Left cardiac atrium (tissue), 4 donors: ENCODE results near the gene OBI1. TPM values are rescaled to one million over a fixed set of nuclear protein-coding genes. Genes with fewer than 3 reads are reported as not detected.

Experiments
- ATAC-seq, 2 donors: fragments of 200-7000 bp; cut with Tn5 transposase; one replicate each; pipeline ENCODE4 v1.9.1; 2020; ENCODE audit warnings: mild to moderate bottlenecking in 2 of 2, moderate library complexity in 2 of 2
- DNase-seq: peaks from one replicate; pipeline ENCODE4 v3.0.0-alpha.2; 2020
- intact Hi-C, 2 donors: fragments of 100-400 bp; cut with DNase I; formaldehyde crosslinking; loops; one replicate each; pipeline versions ENCODE4 v1.14.1 to v1.15.1; 2022 to 2023
- total RNA-seq, 2 donors: library from RNA; stranded (reverse); fragmentation: NEBNext Ultra II Directional; extraction: Animal tissue kit (Norgen Biotek cat#: 25700); gene quantifications; one replicate each; pipeline ENCODE4 v1.2.1, GENCODE V29; 2021
- donor health status: DM: no; HTN: yes; CAD: no.
- donor health status: DM: no; HTN: yes; CAD: no; lungs with severe emphysema.
- donor health status: DM: yes; HTN: yes; CAD: no.
- donor health status: Dilated cardiomyopathy.

OBI1 gene
- total RNA-seq, 2 donors from 2014 or later, result 8.4 to 8.9 TPM

GRCh38 chr13:78595495-78596398 lies 63.2 kb downstream of the OBI1 start:
- peak; percentile 44 to 57 for ATAC-seq
- DNase-seq, result no peak
- intact Hi-C loops, result no loop called here

- DNase-seq (no peak), ATAC-seq (no peak)
- intact Hi-C loops, result no loop called here
Measured at GRCh38 chr13:78594456-78594975, 64.4 kb downstream of the OBI1 start.

DNA sequence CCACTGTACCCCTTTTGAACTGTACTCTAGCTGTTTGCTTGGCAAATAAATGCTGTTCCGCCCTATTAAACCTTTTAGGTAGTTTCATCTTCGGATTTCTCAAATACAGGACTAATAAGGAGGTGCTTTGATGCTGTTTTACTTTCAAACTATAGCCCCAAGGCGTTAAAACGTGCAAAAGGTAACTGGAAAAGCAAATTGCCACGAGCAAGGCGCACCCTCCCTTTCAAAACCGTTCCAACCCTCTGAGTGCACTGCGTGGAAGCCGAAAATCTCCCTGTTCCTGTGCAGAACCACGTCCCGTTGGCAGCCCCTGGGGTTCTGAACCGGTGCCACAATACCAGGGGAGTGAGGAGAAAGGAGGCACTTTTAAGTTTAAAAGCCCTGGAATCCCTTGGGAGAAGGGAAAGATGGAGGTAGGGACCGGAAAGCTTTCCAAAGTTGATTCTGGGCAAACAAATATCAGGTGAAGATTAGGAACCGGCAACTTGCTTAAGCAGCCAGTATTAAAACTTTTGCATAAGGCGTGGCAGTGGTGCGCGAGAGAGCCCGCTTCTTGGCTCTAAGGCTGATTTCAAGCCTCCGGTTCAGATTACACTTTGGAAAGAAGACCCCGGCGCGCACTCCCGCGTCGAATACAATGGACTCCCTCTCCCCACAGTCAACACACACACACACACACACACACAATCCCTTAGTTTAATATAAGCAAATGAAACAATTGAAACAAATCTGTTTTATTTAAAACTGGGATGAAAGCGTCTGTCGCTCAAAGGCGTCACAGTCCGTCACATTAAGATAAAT lies 65.1 kb downstream of the OBI1 start:
- no peak for DNase-seq
- intact Hi-C loops, result no loop called here
- no peak for ATAC-seq

DNA sequence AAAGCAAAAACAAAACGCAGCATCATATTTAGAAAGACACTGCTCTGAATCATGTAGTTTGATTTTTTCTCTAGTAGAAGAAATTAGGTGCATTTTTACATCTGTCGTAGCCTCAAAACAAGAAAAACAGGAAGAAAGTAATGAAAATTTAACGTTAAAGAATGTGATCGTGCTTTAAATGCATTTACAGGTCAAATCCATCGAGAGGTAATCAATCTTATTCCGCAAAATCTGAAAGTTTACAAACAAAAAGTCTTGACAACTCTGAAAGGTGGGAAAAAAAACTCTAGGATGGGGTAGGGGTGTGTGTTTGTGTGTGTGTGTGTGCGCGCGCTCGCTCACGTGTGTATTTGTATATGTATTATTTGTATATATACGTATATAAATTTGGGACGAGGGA lies 65.8 kb downstream of the OBI1 start:
- DNase-seq (no peak), ATAC-seq (no peak)
- intact Hi-C loops, result no loop called here

- DNase-seq (no peak), ATAC-seq (no peak)
- intact Hi-C loops, result no loop called here
Measured at GRCh38 chr13:78592584-78592983, 66.4 kb downstream of the OBI1 start.

DNA sequence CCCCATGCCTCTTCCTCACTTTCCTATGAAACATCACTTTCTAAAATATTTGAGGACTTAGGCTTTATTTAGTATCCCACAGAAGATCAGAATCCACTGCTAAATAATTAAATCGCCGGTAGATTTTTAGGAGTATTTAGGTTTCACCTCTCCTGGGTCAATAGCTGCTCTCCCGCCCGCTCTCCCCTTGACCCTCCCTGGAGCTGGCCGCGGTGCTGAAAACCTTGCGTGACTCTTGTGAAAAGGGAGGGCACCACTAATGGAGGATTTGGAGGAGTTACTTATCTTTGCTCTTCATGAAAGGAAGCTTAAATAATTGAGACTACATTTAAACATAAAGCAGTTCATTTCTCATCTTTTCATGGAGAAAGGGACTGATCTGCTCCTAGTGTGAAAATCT lies 69.7 kb downstream of the OBI1 start:
- no peak for ATAC-seq
- no peak for DNase-seq

GRCh38 chr13:78587395-78587794 lies 71.6 kb downstream of the OBI1 start:
- DNase-seq (no peak), ATAC-seq (no peak)
- intact Hi-C loops, result no loop called here

More for the DNA sequence above, 69.7 kb downstream of the OBI1 start:
- intact Hi-C loops, result no loop called here

DNA sequence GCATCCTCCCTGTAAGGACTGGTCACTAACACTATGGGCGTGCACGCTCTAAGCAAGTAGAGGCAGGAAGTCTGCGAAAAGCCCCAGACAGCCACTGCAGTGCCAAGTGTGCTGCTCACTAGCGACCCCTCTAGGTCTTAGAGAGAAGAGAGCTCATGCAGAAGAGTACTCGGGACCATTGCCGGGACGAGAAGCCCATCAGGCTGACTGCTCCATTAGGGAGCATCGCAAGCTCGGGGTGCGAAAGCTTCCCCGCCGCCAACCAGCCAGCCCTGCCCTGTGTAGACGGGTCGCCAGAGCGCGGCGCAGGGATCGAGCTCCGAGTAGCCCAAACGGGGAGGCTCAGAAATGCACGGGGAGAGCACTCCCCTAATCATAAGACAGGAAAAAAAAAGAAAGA lies 72.2 kb downstream of the OBI1 start:
- ATAC-seq, result no peak
- intact Hi-C loops, result no loop called here

GRCh38 chr13:78576261-78576660 lies 82.7 kb downstream of the OBI1 start:
- no peak for ATAC-seq
- intact Hi-C loops, result no loop called here

More for the DNA sequence above, 72.2 kb downstream of the OBI1 start:
- DNase-seq, result no peak

GRCh38 chr13:78572459-78572858 lies 86.5 kb downstream of the OBI1 start:
- DNase-seq (no peak), ATAC-seq (no peak)
- intact Hi-C loops, result no loop called here

More at GRCh38 chr13:78576261-78576660, 82.7 kb downstream of the OBI1 start:
- DNase-seq, result no peak

GRCh38 chr13:78569029-78569428 lies 89.9 kb downstream of the OBI1 start:
- no peak for ATAC-seq
- intact Hi-C loops, result no loop called here
- DNase-seq, result no peak

- DNase-seq (no peak), ATAC-seq (no peak)
- intact Hi-C loops, result no loop called here
Measured at GRCh38 chr13:78566631-78567030, 92.3 kb downstream of the OBI1 start.

Other genes starting within 250 kb of the OBI1 start
- gene POU4F1, start 55.6 kb downstream of the OBI1 start, total RNA-seq, result not detected